ENCODE results near the gene MUC12.
"Not testable (repeated sequence)": the region's sequence is repeated elsewhere in the genome, so short reads cannot be mapped to it uniquely, and the experiment has no call there.

DNA sequence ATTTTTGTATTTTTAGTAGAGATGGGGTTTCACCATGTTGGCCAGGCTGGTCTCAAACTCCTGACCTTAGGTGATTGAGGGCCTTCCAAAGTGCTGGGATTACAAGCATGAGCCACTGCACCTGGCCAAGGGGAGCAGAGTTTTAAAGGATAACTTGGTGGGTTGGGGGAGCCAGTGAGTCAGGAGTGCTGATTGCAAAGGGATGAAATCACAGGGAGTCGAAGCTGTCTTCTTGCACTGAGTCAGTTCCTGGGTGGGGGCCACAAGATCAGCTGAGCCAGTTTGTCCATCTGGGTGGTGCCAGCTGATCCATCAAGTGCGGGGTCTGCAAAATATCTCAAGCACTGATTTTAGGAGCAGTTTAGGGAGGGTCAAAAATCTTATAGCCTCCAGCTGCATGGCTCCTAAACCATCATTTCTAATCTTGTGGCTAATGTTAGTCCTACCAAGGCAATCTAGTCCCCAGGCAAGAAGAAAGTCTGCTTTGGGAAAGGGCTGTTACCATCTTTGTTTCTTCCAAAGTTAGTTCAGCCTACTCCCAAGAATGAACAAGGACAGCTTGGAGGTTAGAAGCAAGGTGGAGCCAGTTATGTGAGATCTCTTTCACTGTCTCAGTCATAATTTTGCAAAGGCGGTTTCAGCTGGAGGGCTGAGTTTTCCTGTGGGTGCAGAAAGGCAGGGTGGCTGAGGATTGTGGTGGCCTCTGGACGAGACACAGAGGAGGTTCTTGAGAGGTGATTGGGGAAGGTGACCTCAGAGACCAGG, 15.8 kb downstream of the MUC12 start:
- TF ChIP-seq CTCF (conservative IDR thresholded peaks at IDR 0.05); ZFX (IDR thresholded peaks at IDR 0.05): not testable (repeated sequence)
